Ramos (cell line): Measurements from ENCODE around the gene CRTC2.
"Not testable (repeated sequence)": the region's sequence is repeated elsewhere in the genome, so short reads cannot be mapped to it uniquely, and the experiment has no call there.

ENCODE experiments used
- in situ Hi-C: fragments of 300-500 bp; cut with MboI; formaldehyde crosslinking; loops from one replicate; pipeline ENCODE4 v1.14.3; 2022; ENCODE audit warnings: low sequenced_read_pairs; ENCODE audit not compliant: unreplicated experiment

CRTC2 gene, protein sequence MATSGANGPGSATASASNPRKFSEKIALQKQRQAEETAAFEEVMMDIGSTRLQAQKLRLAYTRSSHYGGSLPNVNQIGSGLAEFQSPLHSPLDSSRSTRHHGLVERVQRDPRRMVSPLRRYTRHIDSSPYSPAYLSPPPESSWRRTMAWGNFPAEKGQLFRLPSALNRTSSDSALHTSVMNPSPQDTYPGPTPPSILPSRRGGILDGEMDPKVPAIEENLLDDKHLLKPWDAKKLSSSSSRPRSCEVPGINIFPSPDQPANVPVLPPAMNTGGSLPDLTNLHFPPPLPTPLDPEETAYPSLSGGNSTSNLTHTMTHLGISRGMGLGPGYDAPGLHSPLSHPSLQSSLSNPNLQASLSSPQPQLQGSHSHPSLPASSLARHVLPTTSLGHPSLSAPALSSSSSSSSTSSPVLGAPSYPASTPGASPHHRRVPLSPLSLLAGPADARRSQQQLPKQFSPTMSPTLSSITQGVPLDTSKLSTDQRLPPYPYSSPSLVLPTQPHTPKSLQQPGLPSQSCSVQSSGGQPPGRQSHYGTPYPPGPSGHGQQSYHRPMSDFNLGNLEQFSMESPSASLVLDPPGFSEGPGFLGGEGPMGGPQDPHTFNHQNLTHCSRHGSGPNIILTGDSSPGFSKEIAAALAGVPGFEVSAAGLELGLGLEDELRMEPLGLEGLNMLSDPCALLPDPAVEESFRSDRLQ

DNA sequence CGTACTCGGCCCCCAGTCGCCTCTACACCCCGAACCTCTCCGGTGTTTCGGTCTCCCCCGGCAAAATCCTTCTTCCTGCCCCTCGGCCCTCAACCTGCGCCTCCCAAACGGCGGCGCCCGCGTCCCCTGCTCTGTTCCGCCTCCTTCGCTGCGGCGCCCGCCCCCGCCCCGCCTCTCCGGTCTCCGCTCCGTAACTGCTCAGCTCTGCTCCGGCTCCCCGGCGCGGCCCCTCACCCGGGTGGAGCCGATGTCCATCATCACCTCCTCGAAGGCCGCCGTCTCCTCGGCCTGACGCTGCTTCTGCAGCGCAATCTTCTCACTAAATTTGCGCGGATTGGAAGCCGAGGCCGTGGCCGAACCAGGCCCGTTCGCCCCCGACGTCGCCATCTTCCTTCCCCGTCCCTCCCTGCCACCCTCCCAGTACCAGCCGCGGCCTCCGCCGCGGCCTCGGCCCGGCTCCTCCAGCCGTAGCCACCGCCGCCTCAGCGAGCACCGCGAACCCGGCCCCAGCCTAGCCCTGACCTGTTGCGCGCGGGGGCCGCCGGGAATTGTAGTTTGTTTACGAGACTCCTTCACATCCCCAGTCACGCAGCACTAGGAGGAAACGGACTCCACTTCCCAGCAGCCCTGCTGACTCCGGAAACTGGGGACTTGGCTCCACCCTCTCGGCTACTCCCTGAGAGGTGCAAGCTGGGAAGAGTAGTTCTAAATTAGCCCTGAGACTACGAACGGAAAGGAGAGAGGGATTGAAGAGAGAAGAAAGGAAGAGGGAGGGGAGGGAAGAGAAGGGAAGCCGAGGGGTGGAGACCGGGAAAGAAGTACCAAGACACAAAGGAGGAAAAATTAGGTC, at the start of gene CRTC2:
Gene CRTC2, minus strand, starts transcription at position 502 of the 850 bp plus-strand sequence. Its CDS starts 115 bp downstream, at position 387.
- in situ Hi-C loops, result no loop called here

DNA sequence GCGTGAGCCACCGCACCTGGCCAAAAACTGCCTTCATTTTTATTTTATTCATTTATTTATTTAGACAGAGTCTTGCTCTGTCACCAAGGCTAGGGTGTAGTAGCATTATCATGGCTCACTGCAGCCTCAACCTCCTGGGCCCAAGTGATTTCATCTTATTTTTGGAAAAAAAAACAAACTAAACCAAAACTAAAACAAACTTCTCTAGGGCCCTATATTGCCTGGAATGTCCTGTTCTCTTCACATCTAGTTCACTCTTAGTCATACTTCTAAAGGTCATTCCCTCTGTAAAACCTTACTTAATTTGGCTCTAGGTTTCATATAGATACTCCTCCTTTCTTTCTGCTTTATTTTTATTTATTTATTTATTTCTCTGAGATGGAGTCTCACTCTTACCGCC, 47.7 kb upstream of the CRTC2 start:
- in situ Hi-C loops, result no loop called here

DNA sequence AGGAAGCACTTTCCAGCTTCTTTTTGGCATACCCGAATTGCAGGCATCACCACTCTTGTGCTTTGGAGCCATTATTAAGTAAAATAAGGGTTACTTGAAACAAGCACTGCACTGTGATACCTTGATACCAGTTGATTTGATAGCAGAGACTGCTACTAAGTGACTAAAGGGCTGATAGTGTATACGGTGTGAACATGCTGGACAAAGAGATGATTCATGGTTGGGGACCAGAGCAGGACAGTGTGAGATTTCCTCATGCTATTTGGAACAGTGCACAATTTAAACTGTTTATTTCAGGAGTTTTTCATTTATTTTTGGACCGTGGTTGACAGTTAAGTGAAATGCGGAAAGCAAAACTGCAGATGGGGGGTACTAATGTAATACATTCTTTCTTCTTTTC, 42.0 kb upstream of the CRTC2 start:
- in situ Hi-C loops, result no loop called here

DNA sequence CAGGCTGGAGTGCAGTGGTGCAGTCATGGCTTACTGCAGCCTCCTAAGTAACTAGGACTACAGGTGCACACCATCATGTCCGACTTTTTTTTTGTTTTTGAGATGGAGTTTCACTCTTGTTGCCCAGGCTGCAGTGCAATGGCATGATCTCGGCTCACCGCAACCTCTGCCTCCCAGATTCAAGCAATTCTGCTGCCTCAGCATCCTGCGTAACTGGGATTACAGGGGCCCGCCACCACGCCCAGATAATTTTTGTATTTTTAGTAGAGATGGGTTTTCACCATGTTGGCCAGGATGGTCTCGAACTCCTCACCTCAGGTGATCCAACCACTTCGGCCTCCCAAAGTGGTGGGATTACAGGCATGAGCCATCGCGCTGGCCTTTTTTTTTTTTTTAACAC, 38.5 kb upstream of the CRTC2 start:
- in situ Hi-C loops, result not testable (repeated sequence)

DNA sequence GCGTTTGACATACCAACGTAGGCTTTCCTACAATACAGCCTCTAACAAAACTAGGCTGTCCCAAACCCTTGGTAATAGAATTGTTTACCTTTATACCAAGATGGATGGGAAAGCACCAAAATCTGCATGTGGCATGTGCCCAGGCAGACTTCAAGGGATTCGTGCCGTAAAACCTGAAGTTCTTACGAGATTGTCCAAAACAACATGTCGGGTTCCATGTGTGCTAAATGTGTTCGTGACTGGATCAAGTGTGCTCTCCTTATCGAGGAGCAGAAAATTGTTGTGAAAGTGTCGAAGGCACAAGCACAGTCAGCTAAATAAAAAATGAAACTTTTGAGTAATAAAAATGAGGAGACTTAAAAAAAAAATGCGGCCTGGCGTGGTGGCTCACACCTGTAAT, 37.2 kb upstream of the CRTC2 start:
- in situ Hi-C loops, result no loop called here

DNA sequence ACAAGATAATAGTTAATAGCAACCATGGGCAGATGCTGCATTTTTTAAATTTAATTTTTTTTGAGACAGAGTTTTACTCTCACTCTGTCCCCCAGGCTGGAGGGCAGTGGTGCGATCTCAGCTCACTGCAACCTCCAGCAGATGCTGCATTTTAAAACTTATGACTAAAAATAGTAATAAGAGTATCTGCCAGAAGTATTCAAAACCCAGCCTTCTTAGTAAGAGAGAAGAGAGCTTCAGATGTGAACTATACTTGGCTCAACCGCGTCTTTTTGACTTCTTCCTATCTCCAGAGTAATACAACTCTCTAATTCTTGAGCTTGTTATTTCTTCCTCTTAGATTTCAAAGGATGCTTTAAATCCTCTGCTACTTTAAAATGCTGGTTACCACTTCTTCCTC, 36.8 kb upstream of the CRTC2 start:
- in situ Hi-C loops, result no loop called here

DNA sequence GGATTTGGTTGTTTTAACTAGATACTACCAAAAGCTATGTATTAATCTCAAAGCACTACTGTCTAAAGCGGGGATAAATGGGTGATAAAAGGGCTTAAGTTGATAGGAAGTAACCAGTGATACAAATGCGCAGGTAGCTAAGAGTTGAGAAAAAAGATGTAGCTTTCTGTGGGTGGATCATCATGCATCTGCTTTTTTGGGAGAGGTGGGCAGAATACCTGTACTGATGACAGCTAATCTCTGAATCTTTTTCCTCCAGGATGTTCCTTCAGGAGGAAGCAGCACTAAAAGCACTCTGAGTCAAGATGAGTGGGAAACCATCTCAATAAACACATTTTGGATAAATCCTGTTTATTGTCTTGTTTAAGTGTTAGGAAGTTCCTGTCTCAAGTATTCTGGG, 33.4 kb upstream of the CRTC2 start:
- in situ Hi-C loops, result no loop called here

DNA sequence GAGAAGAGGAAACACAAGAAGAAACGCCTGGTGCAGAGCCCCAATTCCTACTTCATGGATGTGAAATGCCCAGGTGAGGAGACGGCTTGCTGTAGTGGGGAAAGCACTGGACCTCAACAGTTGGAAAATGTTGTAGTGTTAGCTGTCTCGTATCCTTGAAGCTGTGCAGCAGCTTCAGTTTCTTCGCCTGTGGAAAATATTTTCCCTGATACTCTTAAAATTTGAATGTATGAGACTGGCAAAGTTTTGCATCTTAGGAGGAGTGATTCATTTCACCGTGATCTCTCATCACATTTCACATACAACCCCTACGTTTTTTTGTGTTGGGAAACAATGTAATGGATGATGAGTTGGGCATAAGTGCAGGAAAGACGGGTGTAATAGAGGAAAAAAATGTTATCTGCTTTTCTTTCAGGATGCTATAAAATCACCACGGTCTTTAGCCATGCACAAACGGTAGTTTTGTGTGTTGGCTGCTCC, 32.8 kb upstream of the CRTC2 start:
- in situ Hi-C loops, result no loop called here

DNA sequence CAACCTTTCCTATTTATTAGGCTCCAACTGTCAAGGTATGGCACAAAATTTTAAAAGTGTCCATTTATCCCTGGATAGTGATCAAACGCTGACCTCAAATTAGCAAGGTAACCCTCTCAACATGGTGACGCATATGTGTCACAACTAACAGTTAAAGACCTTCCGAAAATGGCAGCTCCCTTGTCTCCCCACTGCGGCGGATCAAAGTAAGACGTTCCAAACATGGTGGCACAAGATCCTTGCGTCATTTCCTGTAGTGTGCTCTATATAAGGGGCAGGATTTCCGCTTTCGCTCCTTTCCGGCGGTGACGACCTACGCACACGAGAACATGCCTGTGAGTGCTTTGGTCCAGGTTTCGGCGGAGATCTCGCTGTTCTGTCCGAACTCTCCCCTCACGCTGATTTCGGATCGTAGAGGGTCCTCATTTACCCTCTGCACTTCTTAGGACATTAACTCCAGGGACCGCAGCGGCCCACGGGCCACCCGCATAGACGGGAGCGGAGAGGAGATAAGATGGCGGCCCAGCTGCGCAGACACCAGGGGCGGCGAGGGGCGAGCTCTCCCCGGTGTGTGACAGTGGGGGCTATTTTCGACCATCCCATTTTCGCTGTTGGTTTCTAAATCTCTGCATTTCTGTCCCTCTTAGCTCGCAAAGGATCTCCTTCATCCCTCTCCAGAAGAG, 32.2 kb upstream of the CRTC2 start, which contains the start of gene RPS27:
Gene RPS27, plus strand, starts transcription at position 295 of the 683 bp plus-strand sequence. Its CDS starts 35 bp downstream, at position 330.
- in situ Hi-C loops, result no loop called here

DNA sequence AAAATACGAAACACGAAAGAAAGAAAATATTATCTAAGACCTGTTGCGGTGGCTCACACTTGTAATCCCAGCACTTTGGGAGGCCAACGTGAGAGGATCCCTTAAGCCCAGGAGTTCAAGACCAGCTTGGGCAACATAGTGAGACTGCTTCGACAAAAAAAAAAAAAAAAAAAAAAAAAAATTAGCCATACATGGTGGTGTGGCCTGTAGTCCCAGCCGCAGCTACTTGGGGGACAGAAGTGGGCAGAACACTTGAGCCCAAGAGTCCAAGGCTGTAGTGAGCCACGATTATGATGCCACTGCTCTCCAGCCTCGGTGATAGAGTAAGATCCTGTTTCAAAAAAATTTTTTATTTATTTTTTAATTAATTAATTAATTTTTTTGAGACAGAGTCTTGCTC, 29.2 kb upstream of the CRTC2 start:
- in situ Hi-C loops, result loop anchor here (5.0 kb wide), 1 partner anchor 310 kb away; the partner anchor contains the start of gene NPR1

DNA sequence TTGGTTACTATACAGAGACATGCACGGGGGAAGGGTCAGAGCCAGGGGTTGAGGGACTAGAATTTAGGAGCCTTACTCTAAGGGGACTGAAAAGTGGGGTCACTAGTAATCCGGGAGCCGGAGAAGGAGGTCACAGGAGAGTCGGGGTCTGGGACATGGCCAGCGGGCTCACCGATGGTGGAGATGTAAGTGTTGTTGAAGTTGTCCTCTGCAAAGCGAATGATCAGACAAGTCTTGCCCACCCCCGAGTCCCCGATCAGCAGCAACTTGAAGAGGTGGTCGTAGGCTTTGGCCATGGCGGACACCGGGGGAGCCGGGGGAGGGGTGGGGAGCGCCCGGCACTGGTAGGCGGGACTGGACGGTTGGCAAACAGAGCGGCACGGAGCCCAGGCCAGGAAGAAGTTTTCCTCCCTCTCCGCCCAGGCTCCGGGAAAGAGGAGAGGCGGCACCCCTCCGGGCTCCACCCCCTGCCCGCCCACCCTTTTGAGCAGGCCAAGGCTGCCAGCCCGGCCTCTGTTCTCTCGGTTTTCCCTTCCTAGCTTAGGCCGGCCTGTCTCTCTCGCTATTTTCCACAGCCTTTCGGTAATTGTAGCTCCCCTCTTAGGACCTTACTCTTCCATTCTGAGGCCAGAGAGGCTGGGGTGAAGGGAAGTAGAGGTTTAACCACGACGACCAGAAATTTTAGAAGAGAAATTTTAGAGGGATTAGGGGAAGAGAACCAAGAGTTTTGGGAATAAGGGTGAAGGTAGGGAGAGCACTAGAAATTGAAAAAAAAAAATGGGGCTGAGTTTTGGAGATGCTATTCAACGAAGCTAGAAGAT, 27.7 kb upstream of the CRTC2 start, which contains the start of gene RAB13:
Gene RAB13, minus strand, starts transcription at position 399 of the 821 bp plus-strand sequence. Its CDS starts 103 bp downstream, at position 296.
- in situ Hi-C loops, result loop anchor here (5.0 kb wide), 1 partner anchor 309 kb away; the partner anchor contains the start of gene NPR1

DNA sequence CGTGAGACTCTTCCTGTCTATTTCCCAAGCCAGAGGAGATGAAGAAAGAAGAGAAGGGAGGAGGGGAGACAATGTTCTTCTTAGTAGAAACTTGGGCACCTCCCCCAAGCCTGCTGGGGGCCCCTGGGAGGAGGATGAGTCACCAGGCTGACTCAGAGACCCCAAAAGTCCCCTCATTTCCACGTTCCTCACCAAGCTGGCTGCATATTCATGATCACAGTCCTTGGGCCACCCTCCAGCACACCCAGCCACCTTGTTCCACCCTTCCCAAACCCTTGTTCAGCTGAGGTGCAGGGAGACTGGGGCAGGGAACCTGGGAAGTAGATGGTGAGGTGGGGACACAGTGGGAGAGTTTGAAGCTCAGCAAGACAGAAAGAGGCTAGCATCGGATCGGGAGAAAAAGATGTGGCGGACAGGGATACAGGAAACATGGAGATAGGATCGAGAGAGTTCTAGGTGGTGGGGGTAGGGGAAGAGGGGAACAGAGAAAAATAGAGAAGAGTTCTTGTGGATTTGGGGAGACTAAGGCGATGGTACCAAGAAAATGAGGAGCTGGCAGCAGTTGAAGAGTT, 27.0 kb upstream of the CRTC2 start:
- in situ Hi-C loops, result loop anchor here (5.0 kb wide), 1 partner anchor 308 kb away; the partner anchor contains the start of gene NPR1

DNA sequence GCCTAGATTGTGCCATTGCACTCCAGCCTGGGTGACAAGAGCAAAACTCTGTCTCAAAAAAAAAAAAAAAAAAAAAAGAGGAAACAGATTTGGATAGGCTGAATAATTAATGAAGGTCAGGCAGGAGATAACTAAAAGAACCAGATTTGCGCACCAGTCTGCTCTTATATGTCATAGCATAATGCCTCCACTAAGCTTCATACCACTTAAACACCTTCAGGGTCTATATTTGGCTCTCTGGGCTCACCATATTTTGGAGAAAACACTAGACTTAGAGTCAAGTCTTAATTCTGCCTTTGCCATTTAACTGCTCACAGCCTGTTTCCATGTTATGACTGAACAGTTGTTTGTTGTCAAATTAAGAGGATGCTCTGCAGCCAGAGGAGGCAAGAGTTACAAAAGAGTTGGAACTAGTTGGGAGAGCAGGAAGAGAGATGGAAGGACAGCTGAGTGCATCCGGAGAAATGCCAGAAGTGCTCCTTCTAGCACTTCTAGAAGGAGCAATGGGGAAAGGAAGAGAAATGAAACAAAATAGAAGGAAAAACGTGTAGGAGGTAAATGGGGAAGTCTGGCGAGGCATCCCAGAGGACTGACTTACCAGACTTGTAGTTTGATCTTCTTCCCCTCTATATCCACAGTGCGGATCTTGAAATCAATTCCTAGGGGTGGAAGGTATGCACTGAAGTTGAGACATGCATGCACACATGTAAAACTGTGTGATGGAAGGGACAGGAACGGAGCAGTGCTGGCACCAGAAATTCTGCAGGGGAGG, 25.9 kb upstream of the CRTC2 start:
- in situ Hi-C loops, result no loop called here

DNA sequence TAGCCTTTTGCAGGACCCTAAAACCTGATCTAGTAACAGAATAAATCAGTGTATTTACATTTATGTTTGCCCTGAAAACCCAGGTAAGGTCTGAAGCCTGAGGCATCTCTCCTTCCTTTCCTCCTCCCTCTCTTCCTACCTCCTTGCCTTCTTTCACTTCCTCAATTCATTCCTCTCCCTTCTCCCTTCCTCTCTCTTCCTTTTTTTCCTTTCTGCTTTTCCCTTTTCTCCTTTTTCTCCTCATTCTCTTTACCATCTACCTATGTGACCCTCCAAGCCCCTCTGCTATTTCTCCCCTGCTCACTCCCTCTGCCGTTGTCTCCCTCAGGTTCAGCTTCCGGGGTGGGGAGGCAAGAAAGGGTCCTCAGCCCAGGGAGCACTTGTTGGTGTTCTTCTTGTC, 23.3 kb upstream of the CRTC2 start:
- in situ Hi-C loops, result not testable (repeated sequence)

DNA sequence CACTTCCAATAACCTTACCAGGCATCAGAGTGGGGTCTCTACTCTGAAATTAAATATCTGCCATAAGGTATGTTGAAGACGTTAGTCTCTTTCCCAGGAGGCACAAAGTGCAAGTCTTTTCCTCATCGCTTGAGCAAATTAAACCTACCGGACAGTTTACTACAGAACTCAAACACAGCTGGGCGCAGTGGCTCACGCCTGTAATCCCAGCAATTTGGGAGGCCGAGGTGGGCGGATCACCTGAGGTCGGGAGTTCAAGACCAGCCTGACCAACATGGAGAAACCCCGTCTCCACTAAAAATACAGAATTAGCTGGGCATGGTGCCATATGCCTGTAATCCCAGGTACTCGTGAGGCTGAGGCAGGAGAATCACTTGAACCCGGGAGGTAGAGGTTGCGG, 20.7 kb upstream of the CRTC2 start:
- in situ Hi-C loops, result loop anchor here (5.0 kb wide), 1 partner anchor 182 kb away; no protein-coding TSS in a partner anchor

DNA sequence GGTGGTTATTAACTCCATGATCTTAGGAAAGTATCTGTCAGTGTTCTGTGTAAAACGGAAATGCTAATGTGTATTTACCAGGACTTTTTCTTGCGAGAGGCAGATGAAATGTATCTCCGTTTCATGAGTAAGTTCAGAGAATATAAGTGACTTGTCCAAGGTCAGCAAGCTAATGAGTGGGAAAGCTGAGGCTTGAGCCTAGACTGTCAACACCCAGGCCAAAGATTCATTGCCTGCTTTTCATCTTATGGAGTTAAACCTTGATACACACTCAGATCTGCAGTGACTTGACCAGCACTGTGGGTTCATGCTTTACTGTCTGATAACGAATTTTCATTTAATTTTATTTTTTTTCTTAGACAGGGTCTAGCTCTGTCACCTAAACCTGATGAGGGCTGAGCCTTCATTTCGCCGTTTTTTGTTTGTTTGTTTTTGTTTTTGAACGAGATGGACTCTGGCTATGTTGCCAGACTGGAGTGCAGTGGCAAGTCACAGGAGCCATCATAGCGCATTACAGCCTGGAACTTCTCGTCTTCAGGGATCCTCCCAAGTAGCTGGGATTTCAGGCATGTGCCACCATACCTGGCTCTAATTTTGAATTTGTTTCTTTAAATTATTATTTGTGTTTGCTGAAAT, 20.0 kb upstream of the CRTC2 start:
- in situ Hi-C loops, result loop anchor here (5.0 kb wide), 1 partner anchor 181 kb away; no protein-coding TSS in a partner anchor
